Neutrophil (primary cell): ENCODE data around the gene LYPD6B.

ENCODE experiments used
- H3K27ac ChIP-seq: fragments of 200-600 bp; sonication (generic); 2 replicates; pipeline ENCODE4 v1.5.1; 2016; ENCODE audit warnings: mild to moderate bottlenecking, moderate library complexity
- H3K27me3 ChIP-seq: fragments of 200-600 bp; sonication (generic); 2 replicates; pipeline ENCODE4 v1.6.0; 2016; ENCODE audit warnings: mild to moderate bottlenecking
- H3K36me3 ChIP-seq: fragments of 200-600 bp; sonication (generic); 2 replicates; pipeline ENCODE4 v1.5.1; 2017
- H3K4me1 ChIP-seq, 2 experiments: fragments of 200-600 bp in 1 of 2; sonication (generic) in 1 of 2; 1 replicate in 1 of 2; 2 replicates in 1 of 2; pipeline versions ENCODE4 v1.5.1 to v1.6.1; 2013 to 2016; ENCODE audit warnings: low read depth in 1 of 2, low read length in 1 of 2, mild to moderate bottlenecking in 1 of 2, moderate library complexity in 1 of 2; ENCODE audit not compliant: control insufficient read depth in 1 of 2, insufficient read depth in 1 of 2
- H3K4me3 ChIP-seq, 2 experiments: fragments of 200-600 bp in 1 of 2; sonication (generic) in 1 of 2; 1 replicate in 1 of 2; 2 replicates in 1 of 2; pipeline ENCODE4 v1.5.1; 2013 to 2016; ENCODE audit warnings: low read depth in 1 of 2, low read length in 1 of 2, mild to moderate bottlenecking in 1 of 2, moderate library complexity in 1 of 2
- H3K9me3 ChIP-seq: fragments of 200-600 bp; sonication (generic); 2 replicates; pipeline ENCODE4 v1.5.1; 2016
- TF ChIP-seq, protein P1 (sequence below): fragments of 200-600 bp; sonication (generic); IDR thresholded peaks from 2 replicates; pipeline ENCODE4 v1.5.1; 2016; ENCODE audit warnings: antibody characterized with exemption

LYPD6B gene

DNA sequence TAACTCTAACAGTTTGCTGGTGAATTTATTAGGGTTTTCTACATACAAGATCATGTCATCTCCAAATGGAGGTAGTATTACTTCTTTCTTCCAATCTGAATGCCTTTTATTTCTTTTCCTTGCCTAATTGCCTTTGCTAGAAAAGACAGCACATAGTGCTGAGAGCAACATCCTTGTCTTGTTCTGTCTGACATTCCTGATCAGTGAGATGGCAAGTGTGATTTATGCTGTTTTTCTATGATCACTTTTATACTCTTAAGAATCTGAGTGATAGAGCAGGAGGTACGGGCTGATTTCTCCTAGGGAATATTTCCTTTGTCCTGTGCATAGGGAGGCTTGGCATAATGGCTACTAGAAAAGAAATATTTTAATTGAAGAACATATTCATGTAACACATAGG is 17.3 kb downstream of the LYPD6B start:
- Histone ChIP-seq H3K4me3 (no peak overlapping the region), H3K36me3 (no peaks in the 10 kb centered on the region), H3K9me3 (no peaks in the 10 kb centered on the region), H3K4me1 (no peaks in the 10 kb centered on the region), H3K27ac (no peak overlapping the region), H3K27me3 (no peaks in the 10 kb centered on the region)
- TF ChIP-seq, protein P1, sequence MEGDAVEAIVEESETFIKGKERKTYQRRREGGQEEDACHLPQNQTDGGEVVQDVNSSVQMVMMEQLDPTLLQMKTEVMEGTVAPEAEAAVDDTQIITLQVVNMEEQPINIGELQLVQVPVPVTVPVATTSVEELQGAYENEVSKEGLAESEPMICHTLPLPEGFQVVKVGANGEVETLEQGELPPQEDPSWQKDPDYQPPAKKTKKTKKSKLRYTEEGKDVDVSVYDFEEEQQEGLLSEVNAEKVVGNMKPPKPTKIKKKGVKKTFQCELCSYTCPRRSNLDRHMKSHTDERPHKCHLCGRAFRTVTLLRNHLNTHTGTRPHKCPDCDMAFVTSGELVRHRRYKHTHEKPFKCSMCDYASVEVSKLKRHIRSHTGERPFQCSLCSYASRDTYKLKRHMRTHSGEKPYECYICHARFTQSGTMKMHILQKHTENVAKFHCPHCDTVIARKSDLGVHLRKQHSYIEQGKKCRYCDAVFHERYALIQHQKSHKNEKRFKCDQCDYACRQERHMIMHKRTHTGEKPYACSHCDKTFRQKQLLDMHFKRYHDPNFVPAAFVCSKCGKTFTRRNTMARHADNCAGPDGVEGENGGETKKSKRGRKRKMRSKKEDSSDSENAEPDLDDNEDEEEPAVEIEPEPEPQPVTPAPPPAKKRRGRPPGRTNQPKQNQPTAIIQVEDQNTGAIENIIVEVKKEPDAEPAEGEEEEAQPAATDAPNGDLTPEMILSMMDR = no peak

- H3K4me1 ChIP-seq = no peaks in the 10 kb centered on the region
- no peak overlapping the region for H3K4me3 ChIP-seq
- no peaks in the 10 kb centered on the region for H3K27me3 ChIP-seq
- TF ChIP-seq, protein P1 = no peak
- H3K9me3 ChIP-seq = no peaks in the 10 kb centered on the region
- no peaks in the 10 kb centered on the region for H3K36me3 ChIP-seq
- H3K27ac ChIP-seq = no peak overlapping the region
Measured at GRCh38 chr2:149056541-149057255, 18.2 kb downstream of the LYPD6B start.

- Histone ChIP-seq H3K27me3 (no peaks in the 10 kb centered on the region), H3K9me3 (no peaks in the 10 kb centered on the region), H3K4me3 (no peak overlapping the region), H3K4me1 (no peaks in the 10 kb centered on the region), H3K36me3 (no peaks in the 10 kb centered on the region), H3K27ac (no peak overlapping the region)
- TF ChIP-seq, protein P1 = no peak
Measured at GRCh38 chr2:149057401-149057800, 18.9 kb downstream of the LYPD6B start.

- Histone ChIP-seq H3K9me3 (no peaks in the 10 kb centered on the region), H3K36me3 (no peaks in the 10 kb centered on the region), H3K4me1 (no peaks in the 10 kb centered on the region), H3K27ac (no peak overlapping the region), H3K4me3 (no peak overlapping the region), H3K27me3 (no peaks in the 10 kb centered on the region)
- TF ChIP-seq, protein P1 = no peak
Measured at GRCh38 chr2:149058936-149059335, 20.4 kb downstream of the LYPD6B start.

GRCh38 chr2:149059822-149060221 is 21.3 kb downstream of the LYPD6B start:
- Histone ChIP-seq H3K4me1 (no peaks in the 10 kb centered on the region), H3K9me3 (no peaks in the 10 kb centered on the region), H3K4me3 (no peak overlapping the region), H3K36me3 (no peaks in the 10 kb centered on the region), H3K27ac (no peak overlapping the region), H3K27me3 (no peaks in the 10 kb centered on the region)
- TF ChIP-seq, protein P1 = no peak
